WERI-Rb-1 (cell line): ENCODE measurements around the gene CXCR6.

Experiments
- DNase-seq: peaks from one replicate; pipeline ENCODE4 v3.0.0-alpha.2; 2020
- H3K27ac ChIP-seq: fragments of 250-450 bp; sonication (Bioruptor Pico); 2 replicates; pipeline ENCODE4 v1.5.1; 2020; ENCODE audit warnings: mild to moderate bottlenecking, moderate library complexity
- H3K27me3 ChIP-seq: fragments of 250-450 bp; sonication (Bioruptor Pico); 2 replicates; pipeline ENCODE4 v1.5.1; 2021; ENCODE audit warnings: mild to moderate bottlenecking, low read depth, moderate library complexity; ENCODE audit not compliant: insufficient read depth, severe bottlenecking
- H3K36me3 ChIP-seq: fragments of 250-450 bp; sonication (Bioruptor Pico); 2 replicates; pipeline ENCODE4 v1.5.1; 2020; ENCODE audit warnings: mild to moderate bottlenecking, moderate library complexity
- H3K4me3 ChIP-seq: 2 replicates; pipeline ENCODE4 v1.5.1; 2011; ENCODE audit warnings: low read depth, mild to moderate bottlenecking, control low read depth, low read length
- H3K9me3 ChIP-seq: fragments of 250-450 bp; sonication (Bioruptor Pico); 2 replicates; pipeline ENCODE4 v1.5.1; 2021; ENCODE audit warnings: mild to moderate bottlenecking, moderate library complexity; ENCODE audit not compliant: severe bottlenecking
- CTCF ChIP-seq: IDR thresholded peaks from 2 replicates; pipeline ENCODE4 v1.5.1; 2011; ENCODE audit warnings: low read depth, mild to moderate bottlenecking, control low read depth, inconsistent platforms, low read length

Gene CXCR6

GRCh38 chr3:45960289-45960688 is 17.0 kb downstream of the CXCR6 start:
- TF ChIP-seq CTCF, result no peak

GRCh38 chr3:45962033-45962432 is 18.8 kb downstream of the CXCR6 start:
- no peak overlapping the region for H3K4me3 ChIP-seq
- TF ChIP-seq CTCF, result no peak
- DNase-seq, result no peak
- peaks cover 100% of the 10 kb centered on the region for H3K36me3 ChIP-seq
- no peak overlapping the region for H3K27ac ChIP-seq
- no peaks in the 10 kb centered on the region for H3K9me3 ChIP-seq
- H3K27me3 ChIP-seq, result no peaks in the 10 kb centered on the region

More at GRCh38 chr3:45960289-45960688, 17.0 kb downstream of the CXCR6 start:
- DNase-seq, result no peak
- Histone ChIP-seq H3K4me3 (no peak overlapping the region), H3K36me3 (peaks cover 98% of the 10 kb centered on the region), H3K9me3 (no peaks in the 10 kb centered on the region), H3K27me3 (no peaks in the 10 kb centered on the region), H3K27ac (no peak overlapping the region)

GRCh38 chr3:45964139-45964538 is 20.9 kb downstream of the CXCR6 start:
- Histone ChIP-seq H3K4me3 (no peak overlapping the region), H3K27me3 (no peaks in the 10 kb centered on the region), H3K27ac (no peak overlapping the region), H3K9me3 (no peaks in the 10 kb centered on the region), H3K36me3 (peaks cover 100% of the 10 kb centered on the region)
- no peak for DNase-seq
- TF ChIP-seq CTCF, result no peak

- Histone ChIP-seq H3K4me3 (no peak overlapping the region), H3K27me3 (no peaks in the 10 kb centered on the region), H3K9me3 (no peaks in the 10 kb centered on the region), H3K36me3 (peaks cover 100% of the 10 kb centered on the region), H3K27ac (no peak overlapping the region)
- no peak for DNase-seq
- TF ChIP-seq CTCF, result no peak
Observed at GRCh38 chr3:45965253-45965652, 22.0 kb downstream of the CXCR6 start.

GRCh38 chr3:45965653-45966052 is 22.4 kb downstream of the CXCR6 start:
- DNase-seq, result no peak
- TF ChIP-seq CTCF, result no peak
- H3K36me3 ChIP-seq, result peaks cover 99% of the 10 kb centered on the region
- no peaks in the 10 kb centered on the region for H3K27me3 ChIP-seq
- no peaks in the 10 kb centered on the region for H3K9me3 ChIP-seq
- H3K4me3 ChIP-seq, result no peak overlapping the region
- no peak overlapping the region for H3K27ac ChIP-seq

GRCh38 chr3:45966371-45966791 is 23.1 kb downstream of the CXCR6 start:
- Histone ChIP-seq H3K4me3 (no peak overlapping the region), H3K27me3 (no peaks in the 10 kb centered on the region), H3K36me3 (peaks cover 93% of the 10 kb centered on the region), H3K27ac (no peak overlapping the region), H3K9me3 (no peaks in the 10 kb centered on the region)
- TF ChIP-seq CTCF, result no peak
- DNase-seq, result no peak
